ENCODE measurements around the gene ADAMTS13. TPM values are rescaled to one million over a fixed set of nuclear protein-coding genes. Genes with fewer than 3 reads are reported as not detected.
A peak's percentile ranks its signal among the peaks of the same experiment; 100 is the strongest.

The ADAMTS13 gene
- total and polyA plus RNA-seq, 9 of the 15 experiments (the other 6 are each of a cell fraction or from before 2014, with no cell fraction given), result 0.03 to 0.20 (median 0.04) TPM; not detected in 4

- TF ChIP-seq UBTF (IDR thresholded peaks at IDR 0.05; ENCODE audit: borderline replicate concordance in 1 of 2, low read depth in 2 of 2, low read length in 2 of 2) (peak; percentile 99), FOXK2 (conservative IDR thresholded peaks at IDR 0.05 in 1 of 2, IDR thresholded peaks at IDR 0.05 in 1 of 2; ENCODE audit: low read depth in 2 of 2) (peak; percentile 75 to 80; a peak in 3 of 4 replicates), ZNF57 (CRISPR knock-in tag; IDR thresholded peaks at IDR 0.05) (no peak), CBFB (CRISPR knock-in tag; IDR thresholded peaks at IDR 0.05) (no peak), MBD2 (IDR thresholded peaks at IDR 0.05; ENCODE audit: borderline replicate concordance, low read depth) (peak; percentile 68; the same call in 1 of the 2 replicates), ZNF655 (CRISPR knock-in tag; IDR thresholded peaks at IDR 0.05) (no peak), ZKSCAN3 (CRISPR knock-in tag; IDR thresholded peaks at IDR 0.05) (no peak), ESRRA (IDR thresholded peaks at IDR 0.05; ENCODE audit: borderline replicate concordance, low read depth) (peak; percentile 90), PTBP1 (IDR thresholded peaks at IDR 0.05; ENCODE audit: low read depth, low read length) (0 out of 2 replicates have a peak, but pooled peaks have one; percentile 53), RBBP5 (IDR thresholded peaks at IDR 0.05; ENCODE audit: borderline replicate concordance, insufficient read depth, low read length, poor library complexity, severe bottlenecking) (peak; percentile 94), ZNF639 (CRISPR knock-in tag; conservative IDR thresholded peaks at IDR 0.05 in 1 of 2, IDR thresholded peaks at IDR 0.05 in 1 of 2) (peak in 1 of 2 experiments; percentile 95; a peak in 2 of 4 replicates), CEBPG (CRISPR knock-in tag; IDR thresholded peaks at IDR 0.05) (no peak), CEBPG (tag; conservative IDR thresholded peaks at IDR 0.05 in 1 of 2, IDR thresholded peaks at IDR 0.05 in 1 of 2) (no peak), C11orf30 (IDR thresholded peaks at IDR 0.05; ENCODE audit: low read depth) (peak; percentile 98), PRDM10 (IDR thresholded peaks at IDR 0.05; ENCODE audit: partially characterized antibody) (peak; percentile 69), MED1 (CRISPR knock-in tag; IDR thresholded peaks at IDR 0.05; ENCODE audit: borderline replicate concordance) (no peak)
Measured at GRCh38 chr9:133417541-133418461, 4.4 kb upstream of the ADAMTS13 start, which contains the start of gene REXO4 (continued).
